ENCODE measurements around the gene CCBE1.

Gene CCBE1

DNA sequence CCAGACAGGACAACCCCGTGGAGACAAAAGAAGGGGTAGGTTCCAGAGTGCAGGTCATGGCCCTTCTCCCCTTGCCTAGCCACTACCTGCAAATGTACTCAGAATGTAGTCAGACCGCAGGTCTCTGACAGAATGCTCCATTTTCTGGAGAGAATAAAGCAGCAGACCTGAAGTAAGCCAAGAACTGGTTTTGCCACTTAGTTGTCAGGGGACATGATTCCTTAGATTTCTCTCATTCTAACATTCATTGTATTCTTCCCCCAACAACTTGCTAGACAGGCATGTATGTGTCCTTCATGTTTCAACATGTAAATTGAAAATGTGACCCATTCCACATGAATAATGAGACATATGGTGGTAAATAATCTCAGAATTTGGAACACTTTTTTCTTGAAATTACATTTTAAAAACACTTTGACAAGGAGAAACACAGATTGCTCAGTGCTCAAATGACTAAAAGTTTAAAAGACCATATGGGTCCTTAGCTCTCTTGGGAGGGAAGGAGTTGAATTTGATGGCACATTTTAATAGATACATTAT lies 142.4 kb downstream of the CCBE1 start:
- Histone ChIP-seq H3K9ac (ENCODE audit: low read length) (no peak overlapping the region), H2AFZ (ENCODE audit: low read depth, low read length, severe bottlenecking) (no peak overlapping the region), H3K27me3 (ENCODE audit: low read length) (no peaks in the 10 kb centered on the region), H3K79me2 (ENCODE audit: insufficient read depth, low read length) (no peaks in the 10 kb centered on the region), H3K36me3 (ENCODE audit: low read length) (no peaks in the 10 kb centered on the region), H3K9me2 (replicated peaks; ENCODE audit: insufficient read depth, low read length) (no peaks in the 10 kb centered on the region), H3K9me3 (ENCODE audit: insufficient read depth, low read length) (no peaks in the 10 kb centered on the region), H3F3A (ENCODE audit: insufficient read depth) (no peaks in the 10 kb centered on the region), H3K4me3 (ENCODE audit: insufficient read depth, low read length, poor library complexity, severe bottlenecking) (no peak overlapping the region), H4K20me1 (ENCODE audit: low read depth, low read length) (no peaks in the 10 kb centered on the region), H3K27ac (ENCODE audit: low read depth, low read length) (no peak overlapping the region), H3K4me2 (ENCODE audit: low read depth, low read length, poor library complexity, severe bottlenecking) (no peak overlapping the region)
- no peak for TF ChIP-seq EZH2phosphoT487 (conservative IDR thresholded peaks at IDR 0.05; ENCODE audit: low read length)
- TF ChIP-seq, protein P1, sequence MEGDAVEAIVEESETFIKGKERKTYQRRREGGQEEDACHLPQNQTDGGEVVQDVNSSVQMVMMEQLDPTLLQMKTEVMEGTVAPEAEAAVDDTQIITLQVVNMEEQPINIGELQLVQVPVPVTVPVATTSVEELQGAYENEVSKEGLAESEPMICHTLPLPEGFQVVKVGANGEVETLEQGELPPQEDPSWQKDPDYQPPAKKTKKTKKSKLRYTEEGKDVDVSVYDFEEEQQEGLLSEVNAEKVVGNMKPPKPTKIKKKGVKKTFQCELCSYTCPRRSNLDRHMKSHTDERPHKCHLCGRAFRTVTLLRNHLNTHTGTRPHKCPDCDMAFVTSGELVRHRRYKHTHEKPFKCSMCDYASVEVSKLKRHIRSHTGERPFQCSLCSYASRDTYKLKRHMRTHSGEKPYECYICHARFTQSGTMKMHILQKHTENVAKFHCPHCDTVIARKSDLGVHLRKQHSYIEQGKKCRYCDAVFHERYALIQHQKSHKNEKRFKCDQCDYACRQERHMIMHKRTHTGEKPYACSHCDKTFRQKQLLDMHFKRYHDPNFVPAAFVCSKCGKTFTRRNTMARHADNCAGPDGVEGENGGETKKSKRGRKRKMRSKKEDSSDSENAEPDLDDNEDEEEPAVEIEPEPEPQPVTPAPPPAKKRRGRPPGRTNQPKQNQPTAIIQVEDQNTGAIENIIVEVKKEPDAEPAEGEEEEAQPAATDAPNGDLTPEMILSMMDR (IDR thresholded peaks at IDR 0.05; ENCODE audit: insufficient read depth, low read length, poor library complexity, severe bottlenecking): no peak

DNA sequence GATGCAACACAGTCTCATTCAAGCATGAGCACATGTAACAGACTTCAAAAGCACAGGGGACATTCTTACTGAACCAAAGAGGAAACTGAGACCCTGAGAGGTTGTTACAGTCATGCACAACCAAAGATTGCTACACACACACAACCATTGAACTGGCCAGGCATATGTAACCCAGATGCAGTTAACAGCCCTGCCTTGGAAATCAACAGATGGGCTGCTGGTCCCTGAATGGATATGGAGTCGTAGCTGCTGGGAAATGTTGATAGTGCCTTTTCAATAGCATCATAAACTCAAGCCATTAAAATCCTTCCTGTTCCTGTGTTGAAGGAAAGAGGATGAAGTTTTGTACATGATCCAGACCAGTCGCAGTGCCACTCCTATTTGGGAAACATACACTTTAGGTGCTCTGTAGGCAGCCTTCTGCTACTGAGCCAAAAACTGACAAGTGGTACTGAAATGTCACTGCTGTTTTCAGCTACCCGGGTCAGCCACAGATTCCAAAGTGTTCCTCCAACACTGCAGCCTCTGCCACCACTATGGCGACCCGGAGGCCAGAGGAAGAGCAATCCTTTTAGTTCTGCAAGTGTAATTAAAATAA lies 143.9 kb downstream of the CCBE1 start:
- Histone ChIP-seq H3K9me3 (ENCODE audit: insufficient read depth, low read length) (no peaks in the 10 kb centered on the region), H3K27me3 (ENCODE audit: low read length) (no peaks in the 10 kb centered on the region), H3F3A (ENCODE audit: insufficient read depth) (no peaks in the 10 kb centered on the region), H3K79me2 (ENCODE audit: insufficient read depth, low read length) (no peaks in the 10 kb centered on the region), H4K20me1 (ENCODE audit: low read depth, low read length) (no peaks in the 10 kb centered on the region), H3K9me2 (replicated peaks; ENCODE audit: insufficient read depth, low read length) (no peaks in the 10 kb centered on the region), H2AFZ (ENCODE audit: low read depth, low read length, severe bottlenecking) (no peak overlapping the region), H3K9ac (ENCODE audit: low read length) (no peak overlapping the region), H3K4me2 (ENCODE audit: low read depth, low read length, poor library complexity, severe bottlenecking) (no peak overlapping the region), H3K27ac (ENCODE audit: low read depth, low read length) (no peak overlapping the region), H3K4me3 (ENCODE audit: insufficient read depth, low read length, poor library complexity, severe bottlenecking) (no peak overlapping the region), H3K36me3 (ENCODE audit: low read length) (no peaks in the 10 kb centered on the region)
- TF ChIP-seq, protein P1 (IDR thresholded peaks at IDR 0.05; ENCODE audit: insufficient read depth, low read length, poor library complexity, severe bottlenecking): no peak
- TF ChIP-seq EZH2phosphoT487 (conservative IDR thresholded peaks at IDR 0.05; ENCODE audit: low read length): no peak

DNA sequence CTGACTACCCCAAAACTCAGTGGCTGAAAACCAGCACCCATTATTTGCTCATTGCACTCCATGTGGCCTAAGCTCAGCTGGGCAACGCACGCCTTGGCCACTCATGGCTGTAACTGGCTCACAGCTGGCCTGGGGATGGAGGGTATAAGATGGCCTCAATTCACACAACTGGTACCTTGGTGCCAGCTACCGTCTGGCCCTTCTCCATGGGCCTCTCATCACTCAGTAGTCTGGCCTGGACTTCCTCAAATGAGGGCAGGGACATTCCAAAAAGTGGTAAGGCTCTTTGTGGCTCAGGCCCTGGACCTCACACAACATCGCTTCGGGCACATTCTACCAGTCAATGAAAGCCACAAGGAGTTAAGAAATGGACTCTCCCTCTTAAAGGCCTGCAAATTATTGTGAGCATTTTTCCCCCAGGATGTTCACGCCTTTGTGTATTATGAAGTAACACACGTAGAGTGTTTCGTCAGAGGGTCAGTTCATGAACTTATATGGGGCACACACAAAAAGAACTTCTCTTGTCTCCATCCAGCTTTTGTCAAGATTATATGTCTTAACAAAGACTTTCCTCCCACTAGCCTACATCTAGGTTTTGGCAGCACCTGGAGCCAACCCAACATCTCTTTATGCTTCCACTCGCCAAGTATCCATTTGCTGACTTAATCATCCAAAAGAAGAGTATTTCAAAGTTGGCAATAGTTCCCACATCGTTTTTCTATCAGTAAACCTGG lies 145.2 kb downstream of the CCBE1 start:
- H3K27ac ChIP-seq (ENCODE audit: low read depth, low read length): no peak overlapping the region
- TF ChIP-seq, protein P1 (IDR thresholded peaks at IDR 0.05; ENCODE audit: insufficient read depth, low read length, poor library complexity, severe bottlenecking): no peak
- TF ChIP-seq EZH2phosphoT487 (conservative IDR thresholded peaks at IDR 0.05; ENCODE audit: low read length): no peak
- H3F3A ChIP-seq (ENCODE audit: insufficient read depth): no peaks in the 10 kb centered on the region
- H3K9me3 ChIP-seq (ENCODE audit: insufficient read depth, low read length): no peaks in the 10 kb centered on the region
- no peak overlapping the region for H2AFZ ChIP-seq (ENCODE audit: low read depth, low read length, severe bottlenecking)
- H3K79me2 ChIP-seq (ENCODE audit: insufficient read depth, low read length): no peaks in the 10 kb centered on the region
- H3K9me2 ChIP-seq (replicated peaks; ENCODE audit: insufficient read depth, low read length): no peaks in the 10 kb centered on the region
- H3K4me2 ChIP-seq (ENCODE audit: low read depth, low read length, poor library complexity, severe bottlenecking): no peak overlapping the region
- no peak overlapping the region for H3K4me3 ChIP-seq (ENCODE audit: insufficient read depth, low read length, poor library complexity, severe bottlenecking)
- no peaks in the 10 kb centered on the region for H3K36me3 ChIP-seq (ENCODE audit: low read length)
- H4K20me1 ChIP-seq (ENCODE audit: low read depth, low read length): no peaks in the 10 kb centered on the region
- no peaks in the 10 kb centered on the region for H3K27me3 ChIP-seq (ENCODE audit: low read length)
- H3K9ac ChIP-seq (ENCODE audit: low read length): no peak overlapping the region

All from SU-DHL-6 (cell line).